HL-60 (cell line): ENCODE measurements around the gene MYEF2.

Source experiments
- GABPA ChIP-seq: IDR thresholded peaks from 2 replicates; pipeline ENCODE4 v1.6.1; 2012; ENCODE audit warnings: low read depth
- POLR2AphosphoS5 ChIP-seq: IDR thresholded peaks from 2 replicates; pipeline ENCODE4 v1.6.1; 2012; ENCODE audit warnings: low read depth
- REST ChIP-seq: IDR thresholded peaks from 2 replicates; pipeline ENCODE4 v1.6.1; 2012; ENCODE audit warnings: low read depth; ENCODE audit not compliant: insufficient replicate concordance
- SPI1 ChIP-seq: IDR thresholded peaks from 2 replicates; pipeline ENCODE4 v1.6.1; 2012; ENCODE audit warnings: low read depth, mild to moderate bottlenecking, borderline replicate concordance
- TF ChIP-seq, protein P1 (sequence below): IDR thresholded peaks from one replicate; pipeline ENCODE4 v1.5.1; 2011; ENCODE audit warnings: low read length, control low read depth, inconsistent platforms; ENCODE audit not compliant: insufficient read depth

DNA sequence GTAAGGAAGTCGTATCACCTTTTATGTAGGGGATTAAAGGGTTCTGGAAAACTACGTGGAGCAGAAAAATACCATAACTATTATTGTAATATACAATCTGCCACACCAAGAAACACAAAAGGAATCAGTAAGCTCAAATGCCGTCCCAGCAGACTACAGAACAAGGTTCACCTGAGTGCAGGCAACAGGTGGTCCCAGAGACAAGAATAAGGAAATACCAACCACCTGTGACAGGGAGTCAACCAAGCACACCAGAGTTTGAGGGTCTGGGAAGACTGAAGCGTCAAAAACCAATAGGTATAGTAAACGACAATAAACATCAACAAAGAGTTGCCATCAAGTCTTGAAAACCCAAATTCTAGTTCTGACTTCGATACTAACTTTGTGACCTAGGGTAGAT, 45.2 kb downstream of the MYEF2 start:
- TF ChIP-seq, protein P1, sequence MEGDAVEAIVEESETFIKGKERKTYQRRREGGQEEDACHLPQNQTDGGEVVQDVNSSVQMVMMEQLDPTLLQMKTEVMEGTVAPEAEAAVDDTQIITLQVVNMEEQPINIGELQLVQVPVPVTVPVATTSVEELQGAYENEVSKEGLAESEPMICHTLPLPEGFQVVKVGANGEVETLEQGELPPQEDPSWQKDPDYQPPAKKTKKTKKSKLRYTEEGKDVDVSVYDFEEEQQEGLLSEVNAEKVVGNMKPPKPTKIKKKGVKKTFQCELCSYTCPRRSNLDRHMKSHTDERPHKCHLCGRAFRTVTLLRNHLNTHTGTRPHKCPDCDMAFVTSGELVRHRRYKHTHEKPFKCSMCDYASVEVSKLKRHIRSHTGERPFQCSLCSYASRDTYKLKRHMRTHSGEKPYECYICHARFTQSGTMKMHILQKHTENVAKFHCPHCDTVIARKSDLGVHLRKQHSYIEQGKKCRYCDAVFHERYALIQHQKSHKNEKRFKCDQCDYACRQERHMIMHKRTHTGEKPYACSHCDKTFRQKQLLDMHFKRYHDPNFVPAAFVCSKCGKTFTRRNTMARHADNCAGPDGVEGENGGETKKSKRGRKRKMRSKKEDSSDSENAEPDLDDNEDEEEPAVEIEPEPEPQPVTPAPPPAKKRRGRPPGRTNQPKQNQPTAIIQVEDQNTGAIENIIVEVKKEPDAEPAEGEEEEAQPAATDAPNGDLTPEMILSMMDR = no peak
- TF ChIP-seq SPI1 (no peak), REST (no peak), POLR2AphosphoS5 (no peak), GABPA (no peak)
